H1 (cell line): ENCODE data around the gene ROGDI. TPM values are rescaled to one million over a fixed set of nuclear protein-coding genes. Genes with fewer than 3 reads are reported as not detected.
"Not testable (repeated sequence)": the region's sequence is repeated elsewhere in the genome, so short reads cannot be mapped to it uniquely, and the experiment has no call there.

Experiments used
- CTCF ChIA-PET: fragments of 300-600 bp; sonication (Branson Sonifier 250); formaldehyde crosslinking; loops from one replicate; lab custom pipeline; 2021; ENCODE audit not compliant: partially characterized antibody; lab: Charles Lee
- POLR2A ChIA-PET: fragments of 300-600 bp; sonication (Branson Sonifier 250); formaldehyde crosslinking; loops from one replicate; lab custom pipeline; 2021; ENCODE audit warnings: inconsistent platforms; ENCODE audit not compliant: partially characterized antibody; lab: Charles Lee
- DNase-seq, 2 experiments: peaks; one replicate each; pipeline versions ENCODE4 v3.0.0 to v3.0.0-alpha.2; 2010 to 2022; ENCODE audit warnings: low spot score in 2 of 2, low read depth in 1 of 2, mixed read lengths in 1 of 2
- FAIRE-seq: peaks from 2 replicates; lab custom pipeline; 2011; peaks lifted over from hg19 to GRCh38; lab: Jason Lieb, UNC
- H2AFZ ChIP-seq: 2 replicates; pipeline ENCODE4 v1.8.1; 2012; ENCODE audit warnings: low read length, inconsistent platforms
- H2AK5ac ChIP-seq: 2 replicates; pipeline ENCODE4 v1.6.1; 2013; ENCODE audit warnings: low read depth, low read length
- H2BK120ac ChIP-seq: replicated peaks from 2 replicates; pipeline ENCODE3; 2013; ENCODE audit warnings: low read depth, low read length, inconsistent platforms
- H2BK12ac ChIP-seq: 2 replicates; pipeline ENCODE4 v1.6.1; 2013; ENCODE audit warnings: low read depth, low read length
- H2BK15ac ChIP-seq: 2 replicates; pipeline ENCODE4 v1.6.1; 2013; ENCODE audit warnings: low read length
- H2BK20ac ChIP-seq: 2 replicates; pipeline ENCODE4 v1.6.1; 2013; ENCODE audit warnings: low read length
- H2BK5ac ChIP-seq: 2 replicates; pipeline ENCODE4 v1.6.1; 2013; ENCODE audit warnings: low read depth, low read length
- H3K14ac ChIP-seq: 2 replicates; pipeline ENCODE4 v1.6.1; 2013; ENCODE audit warnings: inconsistent platforms; ENCODE audit not compliant: insufficient read length
- H3K18ac ChIP-seq: 2 replicates; pipeline ENCODE4 v1.6.1; 2013; ENCODE audit warnings: low read length; ENCODE audit errors: extremely low read depth
- H3K23ac ChIP-seq: 2 replicates; pipeline ENCODE4 v1.6.1; 2013; ENCODE audit warnings: inconsistent platforms; ENCODE audit not compliant: insufficient read length
- H3K23me2 ChIP-seq: 2 replicates; pipeline ENCODE4 v1.6.1; 2013; ENCODE audit warnings: low read depth, low read length
- H3K27ac ChIP-seq: 2 replicates; pipeline ENCODE4 v1.6.1; 2011; ENCODE audit warnings: low read depth, low read length, inconsistent platforms
- H3K27me3 ChIP-seq, 4 experiments: replicated peaks in 1 of 4; 1 replicate in 1 of 4; 2 replicates in 3 of 4; pipeline versions ENCODE4 v1.6.1 to v1.8.1; 2011 to 2013; ENCODE audit warnings: low read length in 3 of 4, mild to moderate bottlenecking in 3 of 4, inconsistent platforms in 2 of 4, mixed read lengths in 2 of 4, moderate library complexity in 1 of 4; ENCODE audit not compliant: control insufficient read depth in 3 of 4, insufficient read depth in 3 of 4; ENCODE audit errors: extremely low read depth in 1 of 4
- H3K36me3 ChIP-seq, 4 experiments: 2 replicates each; pipeline versions ENCODE4 v1.6.1 to v1.8.1; 2011 to 2013; ENCODE audit warnings: mild to moderate bottlenecking in 4 of 4, low read length in 3 of 4, moderate library complexity in 2 of 4, control low read depth in 1 of 4, inconsistent platforms in 1 of 4; ENCODE audit not compliant: insufficient read depth in 4 of 4, control insufficient read depth in 2 of 4
- H3K4ac ChIP-seq: replicated peaks from 2 replicates; pipeline ENCODE3; 2013; ENCODE audit warnings: low read length, low read depth, mixed read lengths, inconsistent platforms; ENCODE audit not compliant: insufficient read length
- H3K4me1 ChIP-seq, 4 experiments: replicated peaks in 1 of 4; 1 replicate in 1 of 4; 2 replicates in 3 of 4; pipeline versions ENCODE4 v1.6.1 to v1.8.1; 2011 to 2013; ENCODE audit warnings: low read length in 3 of 4, inconsistent platforms in 2 of 4, mixed read lengths in 1 of 4; ENCODE audit not compliant: insufficient read depth in 4 of 4, control insufficient read depth in 3 of 4
- H3K4me2 ChIP-seq, 2 experiments: 2 replicates each; pipeline versions ENCODE4 v1.6.1 to v1.8.1; 2011 to 2013; ENCODE audit warnings: low read depth in 2 of 2, low read length in 2 of 2, control low read depth in 1 of 2, inconsistent platforms in 1 of 2, mild to moderate bottlenecking in 1 of 2; ENCODE audit not compliant: insufficient read depth in 1 of 2
- H3K4me3 ChIP-seq, 4 experiments: fragments of 200-600, 300-600 bp in 1 of 4; sonication (generic), shearing (Covaris generic), sonication (Bioruptor Twin) in 1 of 4; 2 replicates each; pipeline versions ENCODE4 v1.5.1 to v1.8.1; 2011 to 2016; ENCODE audit warnings: low read length in 4 of 4, low read depth in 3 of 4, control low read depth in 2 of 4, inconsistent platforms in 2 of 4, mild to moderate bottlenecking in 2 of 4, mixed read lengths in 1 of 4, moderate library complexity in 1 of 4; ENCODE audit not compliant: insufficient read depth in 2 of 4; ENCODE audit errors: extremely low read depth in 1 of 4
- H3K56ac ChIP-seq: replicated peaks from 2 replicates; pipeline ENCODE3; 2013; ENCODE audit warnings: low read depth, mild to moderate bottlenecking, mixed read lengths, low read length, inconsistent platforms; ENCODE audit not compliant: insufficient read length
- H3K79me1 ChIP-seq: 2 replicates; pipeline ENCODE4 v1.6.1; 2013; ENCODE audit warnings: low read depth, low read length, control low read depth
- H3K79me2 ChIP-seq, 2 experiments: 2 replicates each; pipeline versions ENCODE4 v1.6.1 to v1.8.1; 2012 to 2013; ENCODE audit warnings: low read length in 2 of 2, mild to moderate bottlenecking in 2 of 2, inconsistent platforms in 1 of 2; ENCODE audit not compliant: insufficient read depth in 2 of 2, control insufficient read depth in 1 of 2
- H3K9ac ChIP-seq, 4 experiments: replicated peaks in 1 of 4; 1 replicate in 1 of 4; 2 replicates in 3 of 4; pipeline versions ENCODE4 v1.6.1 to v1.8.1; 2011 to 2013; ENCODE audit warnings: low read depth in 3 of 4, low read length in 3 of 4, control low read depth in 2 of 4, mild to moderate bottlenecking in 2 of 4, moderate library complexity in 2 of 4, inconsistent platforms in 1 of 4; ENCODE audit errors: extremely low read depth in 1 of 4
- H3K9me3 ChIP-seq, 2 experiments: 2 replicates each; pipeline versions ENCODE4 v1.6.1 to v1.8.1; 2012 to 2013; ENCODE audit warnings: mild to moderate bottlenecking in 2 of 2, moderate library complexity in 2 of 2, control low read depth in 1 of 2, inconsistent platforms in 1 of 2, low read depth in 1 of 2, low read length in 1 of 2, mixed read lengths in 1 of 2; ENCODE audit not compliant: insufficient read depth in 2 of 2
- H4K20me1 ChIP-seq, 2 experiments: replicated peaks in 1 of 2; 2 replicates each; pipeline versions ENCODE3 to v1.8.1; 2011 to 2013; ENCODE audit warnings: inconsistent platforms in 2 of 2, low read length in 2 of 2, mild to moderate bottlenecking in 1 of 2; ENCODE audit not compliant: insufficient read depth in 2 of 2, control insufficient read depth in 1 of 2
- H4K5ac ChIP-seq: 2 replicates; pipeline ENCODE4 v1.6.1; 2013; ENCODE audit warnings: low read length, low read depth, mixed read lengths, inconsistent platforms; ENCODE audit not compliant: insufficient read length
- H4K8ac ChIP-seq: 2 replicates; pipeline ENCODE4 v1.8.0; 2013; ENCODE audit warnings: mild to moderate bottlenecking, moderate library complexity, low read length, inconsistent platforms; ENCODE audit not compliant: insufficient read depth; ENCODE audit errors: extremely low read depth
- H4K91ac ChIP-seq: replicated peaks from 2 replicates; pipeline ENCODE3; 2013; ENCODE audit warnings: low read length, mixed read lengths, inconsistent platforms; ENCODE audit not compliant: insufficient read length
- CBX8 ChIP-seq: fragments of 300-800, 300-1000 bp; sonication (generic); IDR thresholded peaks from 2 replicates; pipeline ENCODE4 v1.7.1; 2016; ENCODE audit warnings: low read depth, low read length, borderline replicate concordance
- NANOG ChIP-seq: IDR thresholded peaks from 2 replicates; pipeline ENCODE4 v1.6.1; 2011; ENCODE audit warnings: low read length, low read depth, mild to moderate bottlenecking, inconsistent platforms; ENCODE audit not compliant: insufficient read depth, poor library complexity, severe bottlenecking
- RFX5 ChIP-seq: IDR thresholded peaks from 2 replicates; pipeline ENCODE4 v1.6.1; 2011; ENCODE audit warnings: low read depth, low read length, improper control_type of control experiment, borderline replicate concordance
- WGBS, 2 experiments: shearing (Covaris generic) in 1 of 2; methylation state at CpG; one replicate each; pipeline versions ENCODE4 v1.1.6 to v1.1.7; 2013 to 2015; ENCODE audit warnings: low lambda C conversion rate in 2 of 2, mixed read lengths in 2 of 2, inconsistent platforms in 1 of 2, low coverage in 1 of 2, missing lambda C conversion rate in 1 of 2; ENCODE audit not compliant: insufficient replicate concordance in 2 of 2, insufficient coverage in 1 of 2, insufficient read length in 1 of 2; ENCODE audit errors: extremely low coverage in 1 of 2, missing lambda C conversion rate in 1 of 2; 5-methylcytosine and 5-hydroxymethylcytosine counted together
- polyA plus RNA-seq, 7 experiments: library from polyadenylated mRNA; depleted of rRNA in 3 of 7; stranded (reverse) in 5 of 7; unstranded in 2 of 7; fragments of >200 nt in 5 of 7; fragments of 200-250 nt in 2 of 7; gene quantifications; 1 replicate in 5 of 7; 2 replicates in 1 of 7; 4 replicates in 1 of 7; pipeline versions ENCODE4 v1.2.1 to v1.2.3, GENCODE V29; 2011 to 2013; ENCODE audit warnings: missing spikeins in 2 of 7, mixed read lengths in 2 of 7
- total RNA-seq: library from RNA; stranded (reverse); fragmentation: NEBNext Ultra II Directional; extraction: Animal tissue kit (Norgen Biotek cat#: 25700); gene quantifications from 2 replicates; pipeline ENCODE4 v1.2.1, GENCODE V29; 2021

ROGDI gene
- total and polyA plus RNA-seq, 2 of the 8 experiments (the other 6 are each of a cell fraction or from before 2014, with no cell fraction given) = 27.4 to 68.4 TPM

GRCh38 chr16:4785758-4786433 lies 16.5 kb downstream of the ROGDI start (continued):
- TF ChIP-seq CBX8 = no peak
- TF ChIP-seq RFX5 = no peak
- no peak for TF ChIP-seq NANOG

GRCh38 chr16:4784444-4784987 lies 17.9 kb downstream of the ROGDI start:
- H2AK5ac ChIP-seq, H3K23ac ChIP-seq, H3K9me3 ChIP-seq, FAIRE-seq, H4K20me1 ChIP-seq, H3K9ac ChIP-seq, H3K79me2 ChIP-seq, H4K8ac ChIP-seq, H3K4me3 ChIP-seq, H3K14ac ChIP-seq, H3K27ac ChIP-seq, CTCF ChIA-PET, H2BK5ac ChIP-seq, H3K4me2 ChIP-seq, H4K5ac ChIP-seq, H2BK20ac ChIP-seq, H3K4ac ChIP-seq, H3K79me1 ChIP-seq, H3K56ac ChIP-seq, H4K91ac ChIP-seq, H3K23me2 ChIP-seq, H2BK15ac ChIP-seq, H3K36me3 ChIP-seq, H3K18ac ChIP-seq, H2BK120ac ChIP-seq, H3K27me3 ChIP-seq, H2BK12ac ChIP-seq: not testable (repeated sequence)
- peak in 1 of 2 experiments; percentile 42 for DNase-seq
- 92% methylated on average over 14 of the region's 14 CpGs; no CpG with 5 or more reads in 1 of the 2 experiments for WGBS, 2 experiments
- peaks cover 0 to 13% (median 4%) of the 10 kb centered on the region in 4 experiments; a peak in 5 of 7 replicates for H3K4me1 ChIP-seq
- 0 out of 2 replicates have a peak overlapping the region, but pooled peaks have one; percentile 3 for H2AFZ ChIP-seq
- POLR2A ChIA-PET = interaction anchor here (0.8 to 1.3 kb wide), 2 partner anchors 9 to 12 kb away, joined by 3 to 4 read pairs; no protein-coding TSS in a partner anchor
